Measurements from ENCODE around the gene CLN5. TPM values are rescaled to one million over a fixed set of nuclear protein-coding genes. Genes with fewer than 3 reads are reported as not detected.

Gene CLN5
- total RNA-seq, 1 donor from 2014 or later, result 12.9 TPM

- no peak for ATAC-seq
These were observed 30.5 kb downstream of the CLN5 start for GRCh38 chr13:77022341-77022740.

GRCh38 chr13:77026255-77026860, 34.5 kb downstream of the CLN5 start:
- peak; percentile 90 for ATAC-seq

- ATAC-seq, result peak; percentile 87
These were observed 35.2 kb downstream of the CLN5 start, which contains the start of gene FBXL3 for GRCh38 chr13:77026861-77027621. Gene FBXL3 (minus strand): TSS chr13:77027159. CDS start chr13:77021860, 5,299 bp downstream.

GRCh38 chr13:77028202-77028601, 36.3 kb downstream of the CLN5 start:
- no peak for ATAC-seq

GRCh38 chr13:77029436-77029835, 37.6 kb downstream of the CLN5 start:
- no peak for ATAC-seq

- ATAC-seq, result no peak
These were observed 39.9 kb downstream of the CLN5 start for GRCh38 chr13:77031656-77032243.

- ATAC-seq, result peak; percentile 27
These were observed 41.9 kb downstream of the CLN5 start for GRCh38 chr13:77033717-77034302.

GRCh38 chr13:77034881-77035280, 43.0 kb downstream of the CLN5 start:
- ATAC-seq, result peak; percentile 44

GRCh38 chr13:77036279-77036678, 44.4 kb downstream of the CLN5 start:
- no peak for ATAC-seq

GRCh38 chr13:77038907-77039480, 47.1 kb downstream of the CLN5 start:
- no peak for ATAC-seq

- no peak for ATAC-seq
These were observed 48.2 kb downstream of the CLN5 start for GRCh38 chr13:77040076-77040475.

- no peak for ATAC-seq
These were observed 49.0 kb downstream of the CLN5 start for GRCh38 chr13:77040835-77041234.

GRCh38 chr13:77042566-77043177, 50.8 kb downstream of the CLN5 start:
- no peak for ATAC-seq

- no peak for ATAC-seq
These were observed 55.9 kb downstream of the CLN5 start for GRCh38 chr13:77047649-77048343.

GRCh38 chr13:77048681-77049080, 56.8 kb downstream of the CLN5 start:
- no peak for ATAC-seq

- no peak for ATAC-seq
These were observed 61.3 kb downstream of the CLN5 start for GRCh38 chr13:77053192-77053591.

Other genes starting within 250 kb of the CLN5 start
- gene KCTD12, start 105.7 kb upstream of the CLN5 start, total RNA-seq, result 10.0 TPM
- not detected for gene ACOD1, start 43.6 kb upstream of the CLN5 start, total RNA-seq
- 26.1 TPM for gene FBXL3, start 35.1 kb downstream of the CLN5 start, total RNA-seq

All from esophagus mucosa (tissue), 1 donor.